Measurements from ENCODE around the gene PPP1R18.
"Not testable (repeated sequence)": the region's sequence is repeated elsewhere in the genome, so short reads cannot be mapped to it uniquely, and the experiment has no call there.

PPP1R18 gene

DNA sequence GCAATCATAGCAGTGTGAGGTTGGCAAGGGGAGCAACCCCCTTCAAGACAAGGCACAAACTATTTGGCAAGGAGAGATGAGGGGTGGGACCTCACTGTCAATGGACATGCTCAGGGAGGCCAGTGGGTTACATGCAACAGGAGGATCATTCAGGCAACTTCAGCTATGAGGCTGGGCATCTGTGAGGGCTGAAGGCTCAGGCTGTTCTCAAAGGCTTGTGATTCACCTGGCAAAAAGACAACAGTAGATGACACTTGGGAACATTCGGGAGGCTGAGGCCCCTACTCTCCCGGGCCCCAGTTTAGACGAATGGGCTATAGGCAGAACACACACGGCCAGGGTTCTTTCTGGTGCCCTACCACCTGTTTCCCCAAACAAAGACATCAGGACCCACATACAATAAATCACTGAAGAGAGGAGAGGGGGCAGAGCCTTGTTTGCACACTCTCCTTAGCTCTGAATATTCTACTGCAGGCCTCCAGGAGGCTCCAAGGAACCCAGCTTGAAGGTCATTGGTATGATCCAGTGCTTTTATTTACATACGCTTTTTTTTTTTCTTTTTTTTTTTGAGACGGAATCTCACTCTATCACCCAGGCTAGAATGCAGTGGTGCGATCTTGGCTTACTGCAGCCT is 41.6 kb upstream of the PPP1R18 start:
- H3K4me3 ChIP-seq (ENCODE audit: low read depth, low read length): no peak overlapping the region
- TF ChIP-seq MYC (IDR thresholded peaks at IDR 0.05; ENCODE audit: low read depth, low read length) (no peak), POLR2A (IDR thresholded peaks at IDR 0.05; ENCODE audit: extremely low read depth, insufficient read length) (no peak)
- TF ChIP-seq, protein P1, sequence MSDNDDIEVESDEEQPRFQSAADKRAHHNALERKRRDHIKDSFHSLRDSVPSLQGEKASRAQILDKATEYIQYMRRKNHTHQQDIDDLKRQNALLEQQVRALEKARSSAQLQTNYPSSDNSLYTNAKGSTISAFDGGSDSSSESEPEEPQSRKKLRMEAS (IDR thresholded peaks at IDR 0.05; ENCODE audit: low read depth, low read length): no peak
- TF ChIP-seq, protein P2, sequence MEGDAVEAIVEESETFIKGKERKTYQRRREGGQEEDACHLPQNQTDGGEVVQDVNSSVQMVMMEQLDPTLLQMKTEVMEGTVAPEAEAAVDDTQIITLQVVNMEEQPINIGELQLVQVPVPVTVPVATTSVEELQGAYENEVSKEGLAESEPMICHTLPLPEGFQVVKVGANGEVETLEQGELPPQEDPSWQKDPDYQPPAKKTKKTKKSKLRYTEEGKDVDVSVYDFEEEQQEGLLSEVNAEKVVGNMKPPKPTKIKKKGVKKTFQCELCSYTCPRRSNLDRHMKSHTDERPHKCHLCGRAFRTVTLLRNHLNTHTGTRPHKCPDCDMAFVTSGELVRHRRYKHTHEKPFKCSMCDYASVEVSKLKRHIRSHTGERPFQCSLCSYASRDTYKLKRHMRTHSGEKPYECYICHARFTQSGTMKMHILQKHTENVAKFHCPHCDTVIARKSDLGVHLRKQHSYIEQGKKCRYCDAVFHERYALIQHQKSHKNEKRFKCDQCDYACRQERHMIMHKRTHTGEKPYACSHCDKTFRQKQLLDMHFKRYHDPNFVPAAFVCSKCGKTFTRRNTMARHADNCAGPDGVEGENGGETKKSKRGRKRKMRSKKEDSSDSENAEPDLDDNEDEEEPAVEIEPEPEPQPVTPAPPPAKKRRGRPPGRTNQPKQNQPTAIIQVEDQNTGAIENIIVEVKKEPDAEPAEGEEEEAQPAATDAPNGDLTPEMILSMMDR (IDR thresholded peaks at IDR 0.05; ENCODE audit: low read depth, low read length): no peak
- DNase-seq (ENCODE audit: low read depth): peak; percentile 38

DNA sequence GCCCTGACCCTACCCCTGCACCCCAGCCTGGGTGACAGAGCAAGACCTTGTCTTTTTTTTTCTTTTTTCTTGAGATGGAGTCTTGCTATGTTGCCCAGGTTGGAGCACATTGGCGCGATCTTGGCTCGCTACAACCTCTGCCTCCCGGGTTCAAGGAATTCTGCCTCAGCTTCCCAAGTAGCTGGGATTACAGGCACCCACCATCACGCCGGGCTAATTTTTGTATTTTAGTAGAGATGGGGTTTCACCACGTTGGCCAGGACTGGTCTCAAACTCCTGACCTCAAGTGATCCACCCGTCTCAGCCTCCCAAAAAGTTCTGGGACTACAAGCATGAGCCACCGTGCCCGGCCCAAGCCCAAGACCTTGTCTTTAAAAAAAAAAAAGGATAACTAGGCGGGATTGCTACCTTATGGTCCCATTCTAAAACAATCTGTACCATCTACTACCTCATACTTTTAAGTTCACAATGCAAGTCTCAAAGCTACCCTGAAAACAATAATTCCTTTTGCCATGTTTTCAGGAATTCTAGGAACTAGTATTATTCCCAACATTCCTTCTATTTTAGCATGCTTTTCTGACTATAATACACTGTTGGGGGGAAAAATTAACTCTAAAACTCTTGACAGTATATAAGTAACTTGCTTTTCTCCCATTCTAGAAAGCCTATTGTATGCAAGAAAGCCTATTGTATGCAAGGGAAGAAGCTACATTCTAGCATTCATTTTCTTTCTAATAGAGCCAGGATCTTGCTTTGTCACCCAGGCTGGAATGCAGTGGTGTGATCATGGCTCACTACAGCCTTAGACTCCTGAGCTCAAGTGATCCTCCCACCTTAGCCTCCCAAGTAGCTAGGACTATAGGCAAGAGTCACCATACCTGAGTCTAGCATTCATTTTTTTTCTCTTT is 40.3 kb upstream of the PPP1R18 start:
- TF ChIP-seq POLR2A (IDR thresholded peaks at IDR 0.05; ENCODE audit: extremely low read depth, insufficient read length) (no peak), MYC (IDR thresholded peaks at IDR 0.05; ENCODE audit: low read depth, low read length) (no peak)
- TF ChIP-seq, protein P2 (IDR thresholded peaks at IDR 0.05; ENCODE audit: low read depth, low read length): no peak
- TF ChIP-seq, protein P1 (IDR thresholded peaks at IDR 0.05; ENCODE audit: low read depth, low read length): no peak
- DNase-seq (ENCODE audit: low read depth): no peak
- no peak overlapping the region for H3K4me3 ChIP-seq (ENCODE audit: low read depth, low read length)

DNA sequence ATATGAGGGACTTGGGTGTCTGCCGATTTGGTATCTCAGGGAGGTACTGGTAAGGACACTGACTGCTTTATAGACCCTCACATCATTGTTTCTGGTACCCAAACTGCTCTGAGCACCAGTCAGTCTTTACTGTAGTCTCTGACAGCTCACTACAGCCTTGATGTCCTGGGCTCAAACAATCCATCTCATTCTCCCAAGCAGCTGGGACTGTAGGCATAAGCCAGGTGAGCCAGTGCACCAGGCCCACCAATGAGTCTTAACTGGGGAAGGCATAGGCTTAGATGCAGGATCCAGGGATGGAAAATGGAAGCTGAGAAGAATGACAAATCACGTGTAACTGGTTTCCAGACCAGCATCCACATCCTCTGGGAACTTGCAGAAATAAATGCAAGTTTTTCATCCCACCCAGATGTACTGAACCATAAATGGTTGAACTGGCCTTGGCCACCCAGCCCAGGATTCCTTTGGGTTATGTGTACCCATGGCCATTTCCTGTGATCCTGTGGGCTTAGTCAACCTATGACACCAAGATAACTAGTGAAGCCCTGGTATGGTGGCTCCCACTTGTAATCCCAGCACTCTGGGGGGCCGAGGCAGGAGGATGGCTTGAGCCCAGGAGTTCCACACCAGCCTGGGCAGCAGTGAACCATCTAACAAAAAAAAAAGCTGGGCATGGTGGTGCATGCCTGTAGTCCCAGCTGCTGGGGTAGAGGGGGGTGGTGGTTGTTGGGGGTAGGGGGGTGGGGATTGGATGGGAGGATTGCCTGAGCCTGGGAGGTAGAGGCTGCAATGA is 39.5 kb upstream of the PPP1R18 start:
- H3K4me3 ChIP-seq (ENCODE audit: low read depth, low read length): no peak overlapping the region
- TF ChIP-seq, protein P1 (IDR thresholded peaks at IDR 0.05; ENCODE audit: low read depth, low read length): no peak
- TF ChIP-seq MYC (IDR thresholded peaks at IDR 0.05; ENCODE audit: low read depth, low read length) (no peak), POLR2A (IDR thresholded peaks at IDR 0.05; ENCODE audit: extremely low read depth, insufficient read length) (no peak)
- TF ChIP-seq, protein P2 (IDR thresholded peaks at IDR 0.05; ENCODE audit: low read depth, low read length): no peak
- peak; percentile 54 for DNase-seq (ENCODE audit: low read depth)

DNA sequence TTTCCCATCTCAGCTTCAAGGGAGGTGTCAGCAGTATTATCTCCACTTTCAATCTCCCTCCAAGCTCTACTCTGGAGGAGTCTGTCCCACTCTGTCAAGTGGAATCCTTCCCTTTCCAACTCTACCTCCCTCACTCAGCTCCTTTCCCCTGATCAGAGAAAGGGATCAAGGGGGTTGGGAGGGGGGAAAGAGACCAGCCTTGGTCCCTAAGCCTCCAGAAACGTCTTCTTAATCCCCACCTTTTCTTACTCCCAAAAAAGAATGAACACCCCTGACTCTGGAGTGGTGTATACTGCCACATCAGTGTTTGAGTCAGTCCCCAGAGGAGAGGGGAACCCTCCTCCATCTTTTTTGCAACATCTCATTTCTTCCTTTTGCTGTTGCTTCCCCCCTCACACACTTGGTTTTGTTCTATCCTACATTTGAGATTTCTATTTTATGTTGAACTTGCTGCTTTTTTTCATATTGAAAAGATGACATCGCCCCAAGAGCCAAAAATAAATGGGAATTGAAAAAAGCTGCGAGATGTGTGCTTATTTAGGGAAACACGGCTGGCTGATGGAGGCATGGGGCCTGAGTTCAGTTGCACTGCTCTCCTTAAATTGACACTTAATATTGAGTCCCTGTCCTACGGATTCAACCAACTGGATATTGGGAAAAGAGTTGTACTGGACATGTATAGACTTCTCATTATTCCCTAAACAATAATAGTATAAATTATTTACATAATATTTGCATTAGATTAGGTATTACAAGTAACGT is 38.6 kb upstream of the PPP1R18 start:
- TF ChIP-seq, protein P2 (IDR thresholded peaks at IDR 0.05; ENCODE audit: low read depth, low read length): no peak
- TF ChIP-seq POLR2A (IDR thresholded peaks at IDR 0.05; ENCODE audit: extremely low read depth, insufficient read length): peak; percentile 15
- TF ChIP-seq MYC (IDR thresholded peaks at IDR 0.05; ENCODE audit: low read depth, low read length): no peak
- TF ChIP-seq, protein P1 (IDR thresholded peaks at IDR 0.05; ENCODE audit: low read depth, low read length): no peak
- H3K4me3 ChIP-seq (ENCODE audit: low read depth, low read length): peak overlapping the region; percentile 17
- DNase-seq (ENCODE audit: low read depth): peak; percentile 43

DNA sequence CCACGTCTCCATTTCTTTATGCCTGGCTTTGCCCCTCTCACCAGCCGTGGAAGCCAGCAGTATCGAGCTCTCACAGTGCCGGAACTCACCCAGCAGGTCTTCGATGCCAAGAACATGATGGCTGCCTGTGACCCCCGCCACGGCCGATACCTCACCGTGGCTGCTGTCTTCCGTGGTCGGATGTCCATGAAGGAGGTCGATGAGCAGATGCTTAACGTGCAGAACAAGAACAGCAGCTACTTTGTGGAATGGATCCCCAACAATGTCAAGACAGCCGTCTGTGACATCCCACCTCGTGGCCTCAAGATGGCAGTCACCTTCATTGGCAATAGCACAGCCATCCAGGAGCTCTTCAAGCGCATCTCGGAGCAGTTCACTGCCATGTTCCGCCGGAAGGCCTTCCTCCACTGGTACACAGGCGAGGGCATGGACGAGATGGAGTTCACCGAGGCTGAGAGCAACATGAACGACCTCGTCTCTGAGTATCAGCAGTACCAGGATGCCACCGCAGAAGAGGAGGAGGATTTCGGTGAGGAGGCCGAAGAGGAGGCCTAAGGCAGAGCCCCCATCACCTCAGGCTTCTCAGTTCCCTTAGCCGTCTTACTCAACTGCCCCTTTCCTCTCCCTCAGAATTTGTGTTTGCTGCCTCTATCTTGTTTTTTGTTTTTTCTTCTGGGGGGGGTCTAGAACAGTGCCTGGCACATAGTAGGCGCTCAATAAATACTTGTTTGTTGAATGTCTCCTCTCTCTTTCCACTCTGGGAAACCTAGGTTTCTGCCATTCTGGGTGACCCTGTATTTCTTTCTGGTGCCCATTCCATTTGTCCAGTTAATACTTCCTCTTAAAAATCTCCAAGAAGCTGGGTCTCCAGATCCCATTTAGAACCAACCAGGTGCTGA is 37.6 kb upstream of the PPP1R18 start:
- peak overlapping the region; percentile 37 for H3K4me3 ChIP-seq (ENCODE audit: low read depth, low read length)

DNA sequence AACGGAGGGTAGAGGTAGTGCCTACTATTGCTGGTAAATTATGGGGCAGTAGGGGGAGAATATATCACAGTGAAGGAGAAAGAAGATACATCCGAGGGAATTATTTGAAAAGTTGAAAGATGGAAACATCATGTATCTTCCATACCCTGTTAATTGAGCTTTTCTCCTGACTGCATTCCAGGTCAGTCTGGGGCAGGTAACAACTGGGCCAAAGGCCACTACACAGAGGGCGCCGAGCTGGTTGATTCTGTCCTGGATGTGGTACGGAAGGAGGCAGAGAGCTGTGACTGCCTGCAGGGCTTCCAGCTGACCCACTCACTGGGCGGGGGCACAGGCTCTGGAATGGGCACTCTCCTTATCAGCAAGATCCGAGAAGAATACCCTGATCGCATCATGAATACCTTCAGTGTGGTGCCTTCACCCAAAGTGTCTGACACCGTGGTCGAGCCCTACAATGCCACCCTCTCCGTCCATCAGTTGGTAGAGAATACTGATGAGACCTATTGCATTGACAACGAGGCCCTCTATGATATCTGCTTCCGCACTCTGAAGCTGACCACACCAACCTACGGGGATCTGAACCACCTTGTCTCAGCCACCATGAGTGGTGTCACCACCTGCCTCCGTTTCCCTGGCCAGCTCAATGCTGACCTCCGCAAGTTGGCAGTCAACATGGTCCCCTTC is 36.9 kb upstream of the PPP1R18 start:
- not testable (repeated sequence) for DNase-seq (ENCODE audit: low read depth)
- peak overlapping the region; percentile 94 for H3K4me3 ChIP-seq (ENCODE audit: low read depth, low read length)

More for the DNA sequence above, 37.6 kb upstream of the PPP1R18 start:
- not testable (repeated sequence) for DNase-seq (ENCODE audit: low read depth)

Measured in NB4 (cell line).